Suprapubic skin (tissue), 4 donors: ENCODE data around the gene OR2T10. TPM values are rescaled to one million over a fixed set of nuclear protein-coding genes. Genes with fewer than 3 reads are reported as not detected.

Experiments used
- DNase-seq, 2 donors: peaks; one replicate each; pipeline ENCODE4 v3.0.0-alpha.2; 2019; ENCODE audit warnings: low spot score in 2 of 2
- H3K27ac ChIP-seq: fragments of 200-600 bp; sonication (generic); one replicate; pipeline ENCODE4 v1.5.1; 2019
- H3K27me3 ChIP-seq: fragments of 200-600 bp; sonication (generic); one replicate; pipeline ENCODE4 v1.5.1; 2019
- H3K36me3 ChIP-seq: fragments of 200-600 bp; sonication (generic); one replicate; pipeline ENCODE4 v1.5.1; 2019
- H3K4me1 ChIP-seq: fragments of 200-600 bp; sonication (generic); one replicate; pipeline ENCODE4 v1.5.1; 2019
- H3K4me3 ChIP-seq: fragments of 200-600 bp; sonication (generic); one replicate; pipeline ENCODE4 v1.5.1; 2019; ENCODE audit warnings: mild to moderate bottlenecking
- H3K9me3 ChIP-seq: fragments of 200-600 bp; sonication (generic); one replicate; pipeline ENCODE4 v1.5.1; 2019
- EP300 ChIP-seq: sonication (generic); formaldehyde crosslinking; IDR thresholded peaks from one replicate; pipeline ENCODE4 v1.6.1; 2017; ENCODE audit warnings: antibody characterized with exemption
- POLR2A ChIP-seq, 2 donors: fragments of 450-650 bp; IDR thresholded peaks; one replicate each; pipeline ENCODE4 v1.6.1; 2017; ENCODE audit warnings: antibody characterized with exemption in 2 of 2, mild to moderate bottlenecking in 2 of 2, moderate library complexity in 2 of 2
- POLR2AphosphoS5 ChIP-seq, 3 donors: sonication (generic); formaldehyde crosslinking; IDR thresholded peaks; one replicate each; pipeline ENCODE4 v1.6.1; 2017; ENCODE audit warnings: antibody characterized with exemption in 3 of 3
- WGBS: methylation state at CpG from one replicate; pipeline ENCODE4 v1.1.5; 2018; 5-methylcytosine and 5-hydroxymethylcytosine counted together
- total RNA-seq, 4 donors: library from RNA; depleted of rRNA; stranded (reverse); fragments of >200 nt; gene quantifications; one replicate each; pipeline ENCODE4 v1.1.0, GENCODE V29; 2016
- TF ChIP-seq, protein P1 (sequence below), 2 donors: fragments of 200-600 bp in 1 of 2; fragments of 450-650 bp in 1 of 2; sonication (generic) in 1 of 2; IDR thresholded peaks; one replicate each; pipeline ENCODE4 v1.5.1; 2016 to 2019; ENCODE audit warnings: antibody characterized with exemption in 2 of 2, mild to moderate bottlenecking in 1 of 2, moderate library complexity in 1 of 2

The OR2T10 gene
- total RNA-seq, 4 donors from 2014 or later: 0.19 to 0.83 (median 0.80) TPM; not detected in 1

DNA sequence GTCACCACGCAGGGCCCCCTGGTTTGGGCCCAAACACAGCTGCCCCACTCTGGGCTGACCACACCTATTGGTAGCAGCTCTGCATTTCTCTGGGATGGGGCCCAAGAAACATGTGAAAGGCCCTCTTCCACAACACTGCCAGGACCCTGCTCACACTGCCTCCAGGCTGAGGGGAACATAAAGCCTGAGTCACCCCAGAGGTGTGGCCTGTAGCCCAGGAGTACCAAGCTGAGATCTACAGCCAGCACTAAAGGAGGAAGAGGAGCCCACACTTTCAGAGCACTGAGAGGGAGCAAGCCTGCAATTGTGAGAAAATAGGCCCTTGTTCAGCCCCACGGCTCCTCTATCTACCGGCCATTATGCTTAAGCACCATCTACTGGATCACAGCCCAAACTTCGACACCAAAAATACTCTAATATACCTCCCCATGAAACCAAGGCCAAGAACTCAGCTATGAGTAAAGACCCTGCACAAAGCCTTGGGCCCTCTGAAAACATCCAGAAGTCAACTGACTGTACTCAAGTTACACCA is 14.4 kb upstream of the OR2T10 start:
- Histone ChIP-seq H3K4me1 (no peaks in the 10 kb centered on the region), H3K9me3 (no peaks in the 10 kb centered on the region), H3K36me3 (no peaks in the 10 kb centered on the region), H3K27ac (no peak overlapping the region), H3K27me3 (no peaks in the 10 kb centered on the region), H3K4me3 (no peak overlapping the region)
- no peak for TF ChIP-seq EP300
- TF ChIP-seq, protein P1, sequence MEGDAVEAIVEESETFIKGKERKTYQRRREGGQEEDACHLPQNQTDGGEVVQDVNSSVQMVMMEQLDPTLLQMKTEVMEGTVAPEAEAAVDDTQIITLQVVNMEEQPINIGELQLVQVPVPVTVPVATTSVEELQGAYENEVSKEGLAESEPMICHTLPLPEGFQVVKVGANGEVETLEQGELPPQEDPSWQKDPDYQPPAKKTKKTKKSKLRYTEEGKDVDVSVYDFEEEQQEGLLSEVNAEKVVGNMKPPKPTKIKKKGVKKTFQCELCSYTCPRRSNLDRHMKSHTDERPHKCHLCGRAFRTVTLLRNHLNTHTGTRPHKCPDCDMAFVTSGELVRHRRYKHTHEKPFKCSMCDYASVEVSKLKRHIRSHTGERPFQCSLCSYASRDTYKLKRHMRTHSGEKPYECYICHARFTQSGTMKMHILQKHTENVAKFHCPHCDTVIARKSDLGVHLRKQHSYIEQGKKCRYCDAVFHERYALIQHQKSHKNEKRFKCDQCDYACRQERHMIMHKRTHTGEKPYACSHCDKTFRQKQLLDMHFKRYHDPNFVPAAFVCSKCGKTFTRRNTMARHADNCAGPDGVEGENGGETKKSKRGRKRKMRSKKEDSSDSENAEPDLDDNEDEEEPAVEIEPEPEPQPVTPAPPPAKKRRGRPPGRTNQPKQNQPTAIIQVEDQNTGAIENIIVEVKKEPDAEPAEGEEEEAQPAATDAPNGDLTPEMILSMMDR (IDR thresholded peaks at IDR 0.05): no peak
- TF ChIP-seq POLR2A (IDR thresholded peaks at IDR 0.05): no peak
- no peak for DNase-seq
- WGBS: 86% methylated on average over 4 of the region's 4 CpGs

DNA sequence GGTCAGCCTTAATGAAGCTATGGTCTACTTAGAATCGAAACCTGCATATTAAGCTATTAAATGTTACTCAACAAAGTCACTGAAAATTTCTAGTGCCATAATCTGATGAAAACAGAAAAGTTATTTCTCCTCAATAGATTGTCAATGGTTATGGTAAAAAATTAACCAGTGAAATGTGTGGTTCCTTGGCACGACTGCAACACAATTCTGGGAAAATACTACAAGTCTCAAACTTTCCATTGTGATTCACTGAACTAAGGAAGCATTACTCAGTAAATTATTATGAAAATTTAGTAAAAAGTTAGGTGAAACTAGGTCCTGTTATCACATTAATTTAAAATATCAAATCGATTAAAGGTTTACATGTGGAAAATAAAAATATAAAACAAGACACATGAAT is 12.8 kb upstream of the OR2T10 start:
- Histone ChIP-seq H3K9me3 (no peaks in the 10 kb centered on the region), H3K27me3 (no peaks in the 10 kb centered on the region), H3K27ac (no peak overlapping the region), H3K4me1 (no peaks in the 10 kb centered on the region), H3K36me3 (no peaks in the 10 kb centered on the region), H3K4me3 (no peak overlapping the region)
- TF ChIP-seq EP300 (no peak), POLR2AphosphoS5 (IDR thresholded peaks at IDR 0.05) (no peak)
- TF ChIP-seq, protein P1 (IDR thresholded peaks at IDR 0.05): no peak
- 47% methylated on average over 3 of the region's 3 CpGs for WGBS
- DNase-seq: no peak

DNA sequence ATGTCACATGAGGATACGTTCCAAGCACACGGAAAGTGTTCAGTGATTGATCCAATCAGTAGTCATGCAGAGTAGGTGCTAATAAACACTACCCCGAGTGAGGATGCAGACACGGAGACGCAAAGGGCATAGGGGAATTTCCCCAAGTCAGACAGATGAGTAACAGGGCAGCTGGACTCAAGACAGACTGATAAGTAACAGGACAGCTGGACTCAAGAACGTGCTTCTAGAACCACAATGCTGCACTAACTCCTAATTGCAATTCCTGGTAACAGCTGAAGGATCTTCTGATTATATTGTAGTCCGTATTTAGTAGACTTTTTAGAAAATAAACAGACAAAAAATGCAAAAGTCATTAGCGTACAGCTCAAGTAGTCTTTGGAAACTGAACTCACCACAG is 1.9 kb upstream of the OR2T10 start:
- Histone ChIP-seq H3K4me3 (no peak overlapping the region), H3K4me1 (no peaks in the 10 kb centered on the region), H3K9me3 (no peaks in the 10 kb centered on the region), H3K36me3 (no peaks in the 10 kb centered on the region), H3K27me3 (no peaks in the 10 kb centered on the region), H3K27ac (no peak overlapping the region)
- 78% methylated on average over 8 of the region's 8 CpGs for WGBS
- DNase-seq: no peak
- TF ChIP-seq, protein P1 (IDR thresholded peaks at IDR 0.05): no peak
- TF ChIP-seq POLR2A (IDR thresholded peaks at IDR 0.05) (no peak), POLR2AphosphoS5 (IDR thresholded peaks at IDR 0.05) (no peak), EP300 (no peak)

DNA sequence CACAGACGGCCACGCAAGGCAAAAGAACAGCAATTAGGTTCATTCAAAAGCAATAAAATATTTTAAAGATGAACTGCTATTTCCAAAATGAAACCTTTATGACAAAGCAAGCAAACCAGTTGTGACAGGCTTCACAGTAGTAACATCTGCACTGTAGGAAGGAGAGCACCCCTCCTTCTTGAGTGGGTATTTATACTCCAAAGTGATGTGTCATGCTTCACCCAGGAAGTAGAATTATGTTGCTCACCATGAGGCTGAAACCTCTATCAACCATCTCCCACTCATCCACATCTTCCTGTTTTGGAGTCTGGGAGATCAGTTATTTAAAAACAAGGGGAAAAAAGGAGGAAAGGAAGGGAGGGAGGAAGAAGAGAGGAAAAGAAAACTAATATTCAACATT is 885 bp downstream of the OR2T10 start:
- H3K27me3 ChIP-seq: no peaks in the 10 kb centered on the region
- no peaks in the 10 kb centered on the region for H3K36me3 ChIP-seq
- no peak for DNase-seq
- H3K4me3 ChIP-seq: no peak overlapping the region
- no peaks in the 10 kb centered on the region for H3K9me3 ChIP-seq
- no peak overlapping the region for H3K27ac ChIP-seq
- H3K4me1 ChIP-seq: no peaks in the 10 kb centered on the region
- WGBS: 76% methylated on average over 2 of the region's 2 CpGs
- TF ChIP-seq EP300: no peak

DNA sequence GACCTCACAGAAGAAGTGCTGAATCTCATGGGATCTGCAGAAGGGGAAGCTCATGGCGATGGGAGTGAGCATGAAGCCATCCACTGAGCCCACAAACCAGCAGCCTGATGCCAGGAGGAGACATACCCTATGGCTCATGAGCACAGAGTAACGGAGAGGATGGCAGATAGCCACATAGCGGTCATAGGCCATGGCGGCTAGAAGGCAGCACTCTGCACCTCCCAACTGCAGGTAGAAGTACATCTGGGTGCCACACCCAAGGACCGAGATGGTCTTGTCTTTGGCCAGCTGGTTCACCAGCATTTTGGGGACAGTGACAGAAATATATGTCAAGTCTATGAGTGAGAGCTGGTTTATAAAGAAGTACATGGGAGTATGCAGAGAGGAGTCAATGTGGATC is 4.3 kb downstream of the OR2T10 start:
- 86% methylated on average over 5 of the region's 5 CpGs for WGBS
- no peaks in the 10 kb centered on the region for H3K4me1 ChIP-seq
- no peak for TF ChIP-seq EP300

DNA sequence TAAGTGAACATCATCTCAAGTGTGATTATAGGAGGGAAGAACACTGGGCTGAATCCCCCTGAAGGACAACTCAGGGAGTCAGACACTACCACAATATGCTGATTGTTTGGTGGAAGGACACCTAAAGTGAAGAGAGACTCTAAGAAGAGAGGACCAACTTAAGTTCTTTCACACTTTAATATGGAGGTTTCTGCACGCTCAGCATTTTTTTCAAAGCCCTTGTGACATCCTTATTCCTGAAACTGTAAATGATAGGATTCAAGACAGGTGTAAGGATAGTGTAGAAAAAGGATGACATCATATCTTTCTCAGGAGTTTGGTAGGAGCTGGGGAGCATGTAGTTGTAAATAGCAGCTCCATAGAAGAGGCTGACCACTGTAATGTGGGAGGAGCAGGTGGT is 4.8 kb downstream of the OR2T10 start:
- no peak for TF ChIP-seq POLR2A (IDR thresholded peaks at IDR 0.05)
- TF ChIP-seq EP300: no peak
- TF ChIP-seq, protein P1 (IDR thresholded peaks at IDR 0.05): no peak
- TF ChIP-seq POLR2AphosphoS5 (IDR thresholded peaks at IDR 0.05): no peak
- Histone ChIP-seq H3K4me3 (no peak overlapping the region), H3K27me3 (no peaks in the 10 kb centered on the region), H3K36me3 (no peaks in the 10 kb centered on the region), H3K4me1 (no peaks in the 10 kb centered on the region), H3K9me3 (no peaks in the 10 kb centered on the region), H3K27ac (no peak overlapping the region)
- 75% methylated on average over 1 of the region's 1 CpG for WGBS
- DNase-seq: no peak

More for the DNA sequence above, 4.3 kb downstream of the OR2T10 start:
- Histone ChIP-seq H3K27ac (no peak overlapping the region), H3K9me3 (no peaks in the 10 kb centered on the region), H3K36me3 (no peaks in the 10 kb centered on the region), H3K27me3 (no peaks in the 10 kb centered on the region), H3K4me3 (no peak overlapping the region)
- no peak for DNase-seq
